Stimulated activated CD8-positive, alpha-beta memory T cell treated with anti-CD3 and anti-CD28 coated beads, Interleukin-7, amount 100 ng/mL, for 48 hours (primary cell): ENCODE data around the gene MASP2.
"Not testable (repeated sequence)": the region's sequence is repeated elsewhere in the genome, so short reads cannot be mapped to it uniquely, and the experiment has no call there.

Experiments
- DNase-seq, 2 donors: peaks; one replicate each; pipeline ENCODE4 v3.0.0-alpha.2; 2020; ENCODE audit warnings: low read depth in 1 of 2; ENCODE audit errors: extremely low read depth in 1 of 2

The MASP2 gene

GRCh38 chr1:10992004-10992403 is 55.0 kb downstream of the MASP2 start:
- not testable (repeated sequence) for DNase-seq

GRCh38 chr1:10990828-10991227 is 56.2 kb downstream of the MASP2 start:
- no peak for DNase-seq

- not testable (repeated sequence) for DNase-seq
Observed at GRCh38 chr1:10989920-10990516, 57.0 kb downstream of the MASP2 start.

- no peak for DNase-seq
Observed at GRCh38 chr1:10989095-10989494, 57.9 kb downstream of the MASP2 start.

- no peak for DNase-seq
Observed at GRCh38 chr1:10987840-10988417, 59.1 kb downstream of the MASP2 start.

GRCh38 chr1:10986525-10986890 is 60.5 kb downstream of the MASP2 start:
- no peak for DNase-seq

- no peak for DNase-seq
Observed at GRCh38 chr1:10980841-10981727, 66.0 kb downstream of the MASP2 start.

GRCh38 chr1:10980094-10980577 is 66.9 kb downstream of the MASP2 start:
- no peak for DNase-seq

GRCh38 chr1:10979483-10979920 is 67.5 kb downstream of the MASP2 start:
- no peak for DNase-seq

GRCh38 chr1:10978719-10979118 is 68.3 kb downstream of the MASP2 start:
- no peak for DNase-seq
